HEK293 (cell line): ENCODE results near the gene ECT2L.

Source experiments
- CTCF ChIA-PET: fragments of 350-600 bp; formaldehyde crosslinking; extraction: SDS; loops from one replicate; lab custom pipeline; 2021; ENCODE audit warnings: antibody characterized with exemption; lab: Yijun Ruan, JAX
- POLR2A ChIA-PET: fragments of 300-600 bp; formaldehyde crosslinking; extraction: SDS; loops from one replicate; lab custom pipeline; 2020; ENCODE audit warnings: antibody characterized with exemption, inconsistent platforms; lab: Yijun Ruan, JAX
- H3K27ac ChIP-seq: fragments of 200-500 bp; sonication (Bioruptor generic); 2 replicates; pipeline ENCODE4 v1.5.1; 2014; ENCODE audit warnings: low read depth, low read length, control low read depth, inconsistent platforms; ENCODE audit errors: extremely low read depth
- H3K36me3 ChIP-seq, 2 experiments: fragments of 200-500 bp in 1 of 2; sonication (Bioruptor generic) in 1 of 2; 1 replicate in 1 of 2; 2 replicates in 1 of 2; pipeline ENCODE4 v1.5.1; 2014 to 2017; ENCODE audit warnings: inconsistent platforms in 2 of 2, low read length in 2 of 2; ENCODE audit not compliant: control insufficient read depth in 2 of 2, insufficient read depth in 1 of 2
- H3K4me1 ChIP-seq: fragments of 200-500 bp; sonication (Bioruptor generic); 2 replicates; pipeline ENCODE4 v1.5.1; 2014; ENCODE audit warnings: mild to moderate bottlenecking, low read length, inconsistent platforms; ENCODE audit not compliant: control insufficient read depth, insufficient read depth
- H3K4me3 ChIP-seq: 2 replicates; pipeline ENCODE4 v1.5.1; 2011; ENCODE audit warnings: low read depth, mild to moderate bottlenecking, control low read depth, low read length, moderate library complexity
- H3K9me3 ChIP-seq: fragments of 200-500 bp; sonication (Bioruptor generic); 2 replicates; pipeline ENCODE4 v1.5.1; 2014; ENCODE audit warnings: low read depth, low read length, inconsistent platforms; ENCODE audit not compliant: control insufficient read depth, insufficient read depth
- BCL11A ChIP-seq: fragments of 450-650 bp; formaldehyde crosslinking; IDR thresholded peaks from 2 replicates; pipeline ENCODE4 v1.5.1; 2016; ENCODE audit warnings: low read depth, missing biosample characterization, missing genetic modification characterization
- HOXA7 ChIP-seq: sonication (generic); formaldehyde crosslinking; IDR thresholded peaks from 2 replicates; pipeline ENCODE4 v1.8.1; 2022; ENCODE audit warnings: missing genetic modification reagents, borderline replicate concordance
- KLF16 ChIP-seq: fragments of 450-650 bp; formaldehyde crosslinking; IDR thresholded peaks from 2 replicates; pipeline ENCODE4 v1.5.1; 2017; ENCODE audit warnings: missing biosample characterization, missing genetic modification characterization
- MEIS1 ChIP-seq: sonication (generic); formaldehyde crosslinking; IDR thresholded peaks from 2 replicates; pipeline ENCODE4 v1.8.1; 2022; ENCODE audit warnings: missing genetic modification reagents, mild to moderate bottlenecking, borderline replicate concordance
- PRDM1 ChIP-seq: fragments of 450-650 bp; formaldehyde crosslinking; IDR thresholded peaks from 2 replicates; pipeline ENCODE4; 2016; ENCODE audit warnings: missing biosample characterization, missing genetic modification characterization
- ZBTB1 ChIP-seq: fragments of 450-650 bp; formaldehyde crosslinking; IDR thresholded peaks from 2 replicates; pipeline ENCODE4 v1.5.1; 2016; ENCODE audit warnings: missing biosample characterization, missing genetic modification characterization
- ZBTB21 ChIP-seq: fragments of 450-650 bp; formaldehyde crosslinking; IDR thresholded peaks from 2 replicates; pipeline ENCODE4 v1.5.1; 2017; ENCODE audit warnings: missing biosample characterization, missing genetic modification characterization
- ZEB2 ChIP-seq: fragments of 450-650 bp; formaldehyde crosslinking; IDR thresholded peaks from 2 replicates; pipeline ENCODE4 v1.5.1; 2016; ENCODE audit warnings: missing biosample characterization, missing genetic modification characterization
- ZNF140 ChIP-seq: fragments of 450-650 bp; formaldehyde crosslinking; IDR thresholded peaks from 2 replicates; pipeline ENCODE4 v1.5.1; 2016; ENCODE audit warnings: missing biosample characterization, missing genetic modification characterization
- ZNF174 ChIP-seq: fragments of 450-650 bp; formaldehyde crosslinking; IDR thresholded peaks from 2 replicates; pipeline ENCODE4 v1.5.0; 2017; ENCODE audit warnings: missing biosample characterization, mild to moderate bottlenecking, missing genetic modification characterization
- ZNF292 ChIP-seq: fragments of 450-650 bp; formaldehyde crosslinking; IDR thresholded peaks from 2 replicates; pipeline ENCODE4 v1.5.1; 2016; ENCODE audit warnings: low read depth, missing biosample characterization, missing genetic modification characterization, borderline replicate concordance
- ZNF670 ChIP-seq: fragments of 450-650 bp; formaldehyde crosslinking; IDR thresholded peaks from 2 replicates; pipeline ENCODE4 v1.5.1; 2016; ENCODE audit warnings: missing biosample characterization, missing genetic modification characterization, low read depth
- ZNF707 ChIP-seq: fragments of 450-650 bp; formaldehyde crosslinking; IDR thresholded peaks from 2 replicates; pipeline ENCODE4 v1.5.1; 2016; ENCODE audit warnings: missing biosample characterization, missing genetic modification characterization
- ZSCAN30 ChIP-seq: fragments of 450-650 bp; IDR thresholded peaks from 2 replicates; pipeline ENCODE4 v1.5.1; 2018; ENCODE audit warnings: missing biosample characterization, mild to moderate bottlenecking, missing genetic modification characterization, moderate library complexity
- TF ChIP-seq, protein P1 (sequence below): fragments of 450-650 bp; formaldehyde crosslinking; IDR thresholded peaks from 2 replicates; pipeline ENCODE4 v1.5.1; 2016; ENCODE audit warnings: missing biosample characterization, missing genetic modification characterization, low read depth
- TF ChIP-seq, protein P2 (sequence below): fragments of 450-650 bp; formaldehyde crosslinking; IDR thresholded peaks from 2 replicates; pipeline ENCODE4; 2016; ENCODE audit warnings: missing biosample characterization, missing genetic modification characterization
- TF ChIP-seq, protein P3 (sequence below): fragments of 450-650 bp; formaldehyde crosslinking; IDR thresholded peaks from 2 replicates; pipeline ENCODE4 v1.5.1; 2017; ENCODE audit warnings: missing biosample characterization, mild to moderate bottlenecking, missing genetic modification characterization, moderate library complexity
- TF ChIP-seq, protein P4 (sequence below): fragments of 450-650 bp; formaldehyde crosslinking; conservative IDR thresholded peaks from 2 replicates; pipeline ENCODE4 v1.5.1; 2016; ENCODE audit warnings: low read depth, missing biosample characterization, missing genetic modification characterization
- TF ChIP-seq, protein P5 (sequence below): fragments of 450-650 bp; formaldehyde crosslinking; optimal IDR thresholded peaks from 2 replicates; pipeline ENCODE3; 2016; ENCODE audit warnings: missing biosample characterization, mild to moderate bottlenecking, missing genetic modification characterization
- TF ChIP-seq, protein P6 (sequence below): fragments of 450-650 bp; formaldehyde crosslinking; IDR thresholded peaks from 2 replicates; pipeline ENCODE4 v1.5.1; 2016; ENCODE audit warnings: missing biosample characterization, missing genetic modification characterization
- TF ChIP-seq, protein P7 (sequence below): fragments of 450-650 bp; formaldehyde crosslinking; IDR thresholded peaks from 2 replicates; pipeline ENCODE4 v1.5.1; 2016; ENCODE audit warnings: missing biosample characterization, missing genetic modification characterization
- TF ChIP-seq, protein P8 (sequence below): fragments of 450-650 bp; formaldehyde crosslinking; IDR thresholded peaks from 2 replicates; pipeline ENCODE4 v1.5.1; 2016; ENCODE audit warnings: missing biosample characterization, missing genetic modification characterization

ECT2L gene

DNA sequence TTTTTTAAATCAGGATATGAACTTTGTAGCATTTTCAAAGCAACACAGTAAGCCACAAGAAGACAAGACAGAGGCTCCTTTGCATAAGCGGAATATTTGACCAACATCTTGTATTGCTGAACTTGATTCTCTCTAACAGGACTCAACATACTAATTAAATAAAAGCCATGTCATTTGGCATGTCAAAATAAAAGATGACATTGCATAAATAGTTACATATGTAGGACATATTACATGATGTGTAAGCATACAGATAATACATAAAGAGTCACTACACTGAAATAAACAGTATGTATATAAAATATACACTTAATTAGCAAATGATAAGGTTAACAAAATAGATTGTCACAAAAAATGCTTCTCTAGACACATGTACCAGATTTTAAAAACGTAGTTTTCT is 129.9 kb downstream of the ECT2L start (continued):
- TF ChIP-seq, protein P1, sequence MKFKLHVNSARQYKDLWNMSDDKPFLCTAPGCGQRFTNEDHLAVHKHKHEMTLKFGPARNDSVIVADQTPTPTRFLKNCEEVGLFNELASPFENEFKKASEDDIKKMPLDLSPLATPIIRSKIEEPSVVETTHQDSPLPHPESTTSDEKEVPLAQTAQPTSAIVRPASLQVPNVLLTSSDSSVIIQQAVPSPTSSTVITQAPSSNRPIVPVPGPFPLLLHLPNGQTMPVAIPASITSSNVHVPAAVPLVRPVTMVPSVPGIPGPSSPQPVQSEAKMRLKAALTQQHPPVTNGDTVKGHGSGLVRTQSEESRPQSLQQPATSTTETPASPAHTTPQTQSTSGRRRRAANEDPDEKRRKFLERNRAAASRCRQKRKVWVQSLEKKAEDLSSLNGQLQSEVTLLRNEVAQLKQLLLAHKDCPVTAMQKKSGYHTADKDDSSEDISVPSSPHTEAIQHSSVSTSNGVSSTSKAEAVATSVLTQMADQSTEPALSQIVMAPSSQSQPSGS (tag by site-specific recombination): no peak
- TF ChIP-seq, protein P2, sequence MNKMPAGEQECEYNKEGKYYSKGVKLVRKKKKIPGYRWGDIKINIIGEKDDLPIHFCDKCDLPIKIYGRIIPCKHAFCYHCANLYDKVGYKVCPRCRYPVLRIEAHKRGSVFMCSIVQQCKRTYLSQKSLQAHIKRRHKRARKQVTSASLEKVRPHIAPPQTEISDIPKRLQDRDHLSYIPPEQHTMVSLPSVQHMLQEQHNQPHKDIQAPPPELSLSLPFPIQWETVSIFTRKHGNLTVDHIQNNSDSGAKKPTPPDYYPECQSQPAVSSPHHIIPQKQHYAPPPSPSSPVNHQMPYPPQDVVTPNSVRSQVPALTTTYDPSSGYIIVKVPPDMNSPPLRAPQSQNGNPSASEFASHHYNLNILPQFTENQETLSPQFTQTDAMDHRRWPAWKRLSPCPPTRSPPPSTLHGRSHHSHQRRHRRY (tag by site-specific recombination): no peak
- no peak for TF ChIP-seq PRDM1 (tag by site-specific recombination)
- TF ChIP-seq ZBTB21 (tag by site-specific recombination): no peak
- TF ChIP-seq ZBTB1: no peak
- TF ChIP-seq ZNF670 (tag by site-specific recombination): no peak
- no peak for TF ChIP-seq ZNF174 (tag by site-specific recombination)
- TF ChIP-seq, protein P3, sequence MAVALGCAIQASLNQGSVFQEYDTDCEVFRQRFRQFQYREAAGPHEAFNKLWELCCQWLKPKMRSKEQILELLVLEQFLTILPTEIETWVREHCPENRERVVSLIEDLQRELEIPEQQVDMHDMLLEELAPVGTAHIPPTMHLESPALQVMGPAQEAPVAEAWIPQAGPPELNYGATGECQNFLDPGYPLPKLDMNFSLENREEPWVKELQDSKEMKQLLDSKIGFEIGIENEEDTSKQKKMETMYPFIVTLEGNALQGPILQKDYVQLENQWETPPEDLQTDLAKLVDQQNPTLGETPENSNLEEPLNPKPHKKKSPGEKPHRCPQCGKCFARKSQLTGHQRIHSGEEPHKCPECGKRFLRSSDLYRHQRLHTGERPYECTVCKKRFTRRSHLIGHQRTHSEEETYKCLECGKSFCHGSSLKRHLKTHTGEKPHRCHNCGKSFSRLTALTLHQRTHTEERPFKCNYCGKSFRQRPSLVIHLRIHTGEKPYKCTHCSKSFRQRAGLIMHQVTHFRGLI (tag by site-specific recombination): no peak
- TF ChIP-seq ZEB2: no peak
- TF ChIP-seq HOXA7 (CRISPR knock-in tag): no peak

DNA sequence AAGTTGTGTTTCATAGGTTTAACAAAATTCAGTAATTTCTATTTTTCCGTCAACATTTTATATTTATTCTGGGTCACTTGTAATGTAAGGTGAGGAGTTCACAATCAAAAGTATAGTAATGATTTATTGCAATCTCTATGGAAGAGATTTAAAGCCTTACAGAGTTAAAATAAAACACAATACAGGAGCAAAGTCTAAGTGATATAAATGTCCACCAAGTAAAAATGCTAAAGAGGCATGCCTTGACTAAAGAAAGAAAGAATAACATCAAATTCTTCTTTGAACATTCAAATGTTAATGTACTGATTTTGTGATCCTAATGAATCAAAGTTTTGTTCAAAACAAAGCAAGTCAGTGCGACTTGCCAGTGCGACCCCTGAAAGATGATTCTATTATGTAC is 130.7 kb downstream of the ECT2L start:
- TF ChIP-seq BCL11A (tag by site-specific recombination): no peak
- no peak for TF ChIP-seq KLF16
- TF ChIP-seq, protein P4, sequence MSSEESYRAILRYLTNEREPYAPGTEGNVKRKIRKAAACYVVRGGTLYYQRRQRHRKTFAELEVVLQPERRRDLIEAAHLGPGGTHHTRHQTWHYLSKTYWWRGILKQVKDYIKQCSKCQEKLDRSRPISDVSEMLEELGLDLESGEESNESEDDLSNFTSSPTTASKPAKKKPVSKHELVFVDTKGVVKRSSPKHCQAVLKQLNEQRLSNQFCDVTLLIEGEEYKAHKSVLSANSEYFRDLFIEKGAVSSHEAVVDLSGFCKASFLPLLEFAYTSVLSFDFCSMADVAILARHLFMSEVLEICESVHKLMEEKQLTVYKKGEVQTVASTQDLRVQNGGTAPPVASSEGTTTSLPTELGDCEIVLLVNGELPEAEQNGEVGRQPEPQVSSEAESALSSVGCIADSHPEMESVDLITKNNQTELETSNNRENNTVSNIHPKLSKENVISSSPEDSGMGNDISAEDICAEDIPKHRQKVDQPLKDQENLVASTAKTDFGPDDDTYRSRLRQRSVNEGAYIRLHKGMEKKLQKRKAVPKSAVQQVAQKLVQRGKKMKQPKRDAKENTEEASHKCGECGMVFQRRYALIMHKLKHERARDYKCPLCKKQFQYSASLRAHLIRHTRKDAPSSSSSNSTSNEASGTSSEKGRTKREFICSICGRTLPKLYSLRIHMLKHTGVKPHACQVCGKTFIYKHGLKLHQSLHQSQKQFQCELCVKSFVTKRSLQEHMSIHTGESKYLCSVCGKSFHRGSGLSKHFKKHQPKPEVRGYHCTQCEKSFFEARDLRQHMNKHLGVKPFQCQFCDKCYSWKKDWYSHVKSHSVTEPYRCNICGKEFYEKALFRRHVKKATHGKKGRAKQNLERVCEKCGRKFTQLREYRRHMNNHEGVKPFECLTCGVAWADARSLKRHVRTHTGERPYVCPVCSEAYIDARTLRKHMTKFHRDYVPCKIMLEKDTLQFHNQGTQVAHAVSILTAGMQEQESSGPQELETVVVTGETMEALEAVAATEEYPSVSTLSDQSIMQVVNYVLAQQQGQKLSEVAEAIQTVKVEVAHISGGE (tag by site-specific recombination): no peak
- no peak for TF ChIP-seq ZNF140 (tag by site-specific recombination)
- TF ChIP-seq ZNF292 (tag by site-specific recombination): no peak
- TF ChIP-seq ZNF670 (tag by site-specific recombination): no peak
- no peak for TF ChIP-seq MEIS1 (CRISPR knock-in tag)
- TF ChIP-seq, protein P5, sequence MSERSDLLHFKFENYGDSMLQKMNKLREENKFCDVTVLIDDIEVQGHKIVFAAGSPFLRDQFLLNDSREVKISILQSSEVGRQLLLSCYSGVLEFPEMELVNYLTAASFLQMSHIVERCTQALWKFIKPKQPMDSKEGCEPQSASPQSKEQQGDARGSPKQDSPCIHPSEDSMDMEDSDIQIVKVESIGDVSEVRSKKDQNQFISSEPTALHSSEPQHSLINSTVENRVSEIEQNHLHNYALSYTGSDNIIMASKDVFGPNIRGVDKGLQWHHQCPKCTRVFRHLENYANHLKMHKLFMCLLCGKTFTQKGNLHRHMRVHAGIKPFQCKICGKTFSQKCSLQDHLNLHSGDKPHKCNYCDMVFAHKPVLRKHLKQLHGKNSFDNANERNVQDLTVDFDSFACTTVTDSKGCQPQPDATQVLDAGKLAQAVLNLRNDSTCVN: no peak
- TF ChIP-seq, protein P6, sequence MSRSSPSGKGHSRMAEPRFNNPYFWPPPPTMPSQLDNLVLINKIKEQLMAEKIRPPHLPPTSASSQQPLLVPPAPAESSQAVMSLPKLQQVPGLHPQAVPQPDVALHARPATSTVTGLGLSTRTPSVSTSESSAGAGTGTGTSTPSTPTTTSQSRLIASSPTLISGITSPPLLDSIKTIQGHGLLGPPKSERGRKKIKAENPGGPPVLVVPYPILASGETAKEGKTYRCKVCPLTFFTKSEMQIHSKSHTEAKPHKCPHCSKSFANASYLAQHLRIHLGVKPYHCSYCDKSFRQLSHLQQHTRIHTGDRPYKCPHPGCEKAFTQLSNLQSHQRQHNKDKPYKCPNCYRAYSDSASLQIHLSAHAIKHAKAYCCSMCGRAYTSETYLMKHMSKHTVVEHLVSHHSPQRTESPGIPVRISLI (tag by site-specific recombination): no peak
- no peak for TF ChIP-seq ZNF707
- TF ChIP-seq, protein P7, sequence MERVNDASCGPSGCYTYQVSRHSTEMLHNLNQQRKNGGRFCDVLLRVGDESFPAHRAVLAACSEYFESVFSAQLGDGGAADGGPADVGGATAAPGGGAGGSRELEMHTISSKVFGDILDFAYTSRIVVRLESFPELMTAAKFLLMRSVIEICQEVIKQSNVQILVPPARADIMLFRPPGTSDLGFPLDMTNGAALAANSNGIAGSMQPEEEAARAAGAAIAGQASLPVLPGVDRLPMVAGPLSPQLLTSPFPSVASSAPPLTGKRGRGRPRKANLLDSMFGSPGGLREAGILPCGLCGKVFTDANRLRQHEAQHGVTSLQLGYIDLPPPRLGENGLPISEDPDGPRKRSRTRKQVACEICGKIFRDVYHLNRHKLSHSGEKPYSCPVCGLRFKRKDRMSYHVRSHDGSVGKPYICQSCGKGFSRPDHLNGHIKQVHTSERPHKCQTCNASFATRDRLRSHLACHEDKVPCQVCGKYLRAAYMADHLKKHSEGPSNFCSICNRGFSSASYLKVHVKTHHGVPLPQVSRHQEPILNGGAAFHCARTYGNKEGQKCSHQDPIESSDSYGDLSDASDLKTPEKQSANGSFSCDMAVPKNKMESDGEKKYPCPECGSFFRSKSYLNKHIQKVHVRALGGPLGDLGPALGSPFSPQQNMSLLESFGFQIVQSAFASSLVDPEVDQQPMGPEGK (tag by site-specific recombination): no peak
- TF ChIP-seq ZSCAN30 (tag by site-specific recombination): no peak
- TF ChIP-seq, protein P8, sequence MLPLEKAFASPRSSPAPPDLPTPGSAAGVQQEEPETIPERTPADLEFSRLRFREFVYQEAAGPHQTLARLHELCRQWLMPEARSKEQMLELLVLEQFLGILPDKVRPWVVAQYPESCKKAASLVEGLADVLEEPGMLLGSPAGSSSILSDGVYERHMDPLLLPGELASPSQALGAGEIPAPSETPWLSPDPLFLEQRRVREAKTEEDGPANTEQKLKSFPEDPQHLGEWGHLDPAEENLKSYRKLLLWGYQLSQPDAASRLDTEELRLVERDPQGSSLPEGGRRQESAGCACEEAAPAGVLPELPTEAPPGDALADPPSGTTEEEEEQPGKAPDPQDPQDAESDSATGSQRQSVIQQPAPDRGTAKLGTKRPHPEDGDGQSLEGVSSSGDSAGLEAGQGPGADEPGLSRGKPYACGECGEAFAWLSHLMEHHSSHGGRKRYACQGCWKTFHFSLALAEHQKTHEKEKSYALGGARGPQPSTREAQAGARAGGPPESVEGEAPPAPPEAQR: no peak
- H3K4me3 ChIP-seq: no peak overlapping the region
- H3K9me3 ChIP-seq: no peaks in the 10 kb centered on the region
- ChIA-PET CTCF (no interaction called here), POLR2A (no interaction called here)
- no peaks in the 10 kb centered on the region for H3K4me1 ChIP-seq
- H3K36me3 ChIP-seq: peaks cover 0 to 32% of the 10 kb centered on the region in 2 experiments
- H3K27ac ChIP-seq: no peak overlapping the region
